ENCODE measurements around the gene RERE. TPM values are rescaled to one million over a fixed set of nuclear protein-coding genes. Genes with fewer than 3 reads are reported as not detected.

Gene RERE
- total RNA-seq, 1 donor from 2014 or later: 17.4 TPM

GRCh38 chr1:8691662-8692061 lies 125.8 kb downstream of the RERE start:
- no peak for DNase-seq (ENCODE audit: low read depth)

- DNase-seq (ENCODE audit: low read depth): no peak
These were observed 127.3 kb downstream of the RERE start for GRCh38 chr1:8690253-8690525.

- no peak for DNase-seq (ENCODE audit: low read depth)
These were observed 127.8 kb downstream of the RERE start for GRCh38 chr1:8689431-8690252.

GRCh38 chr1:8687538-8687937 lies 129.9 kb downstream of the RERE start:
- no peak for DNase-seq (ENCODE audit: low read depth)

DNA sequence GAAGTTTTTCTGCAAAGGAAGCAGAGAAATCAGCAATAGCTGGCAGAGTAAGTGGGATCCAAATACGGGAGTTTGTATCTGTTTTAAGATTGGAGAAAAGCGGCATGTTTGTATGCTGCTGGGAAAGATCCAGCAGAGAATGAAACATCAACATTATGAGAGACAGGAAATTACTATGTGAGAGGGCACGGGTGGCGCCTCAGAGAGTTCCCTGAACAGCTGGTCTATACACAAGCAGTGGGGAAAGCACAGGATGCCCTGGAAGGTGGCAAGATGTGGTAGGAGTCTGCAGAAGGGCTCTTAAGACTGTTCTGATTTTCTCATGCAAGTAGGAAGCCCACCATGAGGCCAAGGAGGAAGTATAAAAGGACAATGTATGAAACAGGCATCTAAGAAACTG lies 130.4 kb downstream of the RERE start:
- DNase-seq (ENCODE audit: low read depth): peak; percentile 64

GRCh38 chr1:8685463-8685862 lies 132.0 kb downstream of the RERE start:
- no peak for DNase-seq (ENCODE audit: low read depth)

DNA sequence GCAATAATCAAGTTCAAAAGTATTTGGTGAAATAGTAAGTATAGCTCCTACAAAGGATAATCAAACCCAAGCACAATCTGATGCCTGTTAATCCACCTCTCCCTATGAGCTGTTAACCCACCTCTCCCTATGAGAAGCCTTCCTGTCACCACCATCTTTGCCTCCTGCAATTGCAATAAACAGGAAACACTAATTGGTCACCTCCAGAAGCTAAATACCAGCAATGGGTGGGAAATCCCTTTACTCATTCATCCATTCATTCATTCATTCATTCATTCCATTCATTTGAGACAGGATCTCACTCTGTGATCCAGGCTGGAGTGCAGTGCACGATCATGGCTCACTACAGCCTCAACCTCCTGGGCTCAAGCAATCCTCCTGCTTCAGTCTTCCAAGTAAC lies 132.8 kb downstream of the RERE start:
- no peak for DNase-seq (ENCODE audit: low read depth)

GRCh38 chr1:8682573-8682972 lies 134.9 kb downstream of the RERE start:
- no peak for DNase-seq (ENCODE audit: low read depth)

GRCh38 chr1:8681911-8682310 lies 135.5 kb downstream of the RERE start:
- DNase-seq (ENCODE audit: low read depth): no peak

DNA sequence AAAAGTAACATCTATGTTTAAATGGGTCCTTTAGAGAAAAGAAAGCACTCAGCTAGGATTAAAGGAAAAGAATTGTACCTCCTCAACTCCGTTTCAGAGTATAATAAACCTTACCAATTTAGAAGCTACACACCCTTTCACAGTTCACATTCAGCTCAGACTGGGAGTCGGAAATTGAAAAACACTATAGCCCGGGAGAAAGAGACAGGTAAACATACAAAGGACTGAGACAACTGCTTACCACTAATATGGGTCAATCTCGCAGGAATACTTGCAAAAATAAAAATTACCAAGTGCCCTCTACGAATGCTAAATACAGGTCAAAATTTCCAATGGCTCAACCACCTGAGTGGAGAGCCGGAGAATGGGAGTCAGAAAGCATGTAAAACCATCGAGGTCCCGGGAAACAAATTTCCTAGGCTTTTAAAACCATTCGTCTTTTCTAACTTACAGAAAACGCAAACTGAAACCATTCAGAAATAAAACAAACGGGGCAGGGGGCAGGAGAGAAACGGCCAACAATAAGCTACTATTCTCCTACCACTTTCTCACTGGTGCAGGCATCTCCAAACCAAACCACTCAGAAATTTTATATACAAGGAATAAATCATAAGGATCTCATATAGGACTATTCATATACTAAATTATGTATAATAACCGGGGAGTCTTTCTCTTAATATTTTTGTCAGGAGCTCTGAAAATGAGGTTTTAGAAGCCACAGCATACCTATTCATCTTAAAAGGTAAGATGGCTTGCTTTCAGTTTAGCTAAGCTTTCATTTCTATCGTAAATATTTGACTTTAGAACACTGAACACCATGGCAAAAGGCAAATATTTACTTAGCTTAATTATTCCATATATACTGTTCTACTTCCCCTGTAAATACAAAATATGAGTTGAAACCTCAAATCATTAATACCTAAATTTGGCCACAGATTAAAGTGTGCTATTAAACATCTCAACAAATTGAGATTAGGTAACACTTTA lies 136.5 kb downstream of the RERE start:
- DNase-seq (ENCODE audit: low read depth): no peak

- no peak for DNase-seq (ENCODE audit: low read depth)
These were observed 137.3 kb downstream of the RERE start for GRCh38 chr1:8679929-8680663.

DNA sequence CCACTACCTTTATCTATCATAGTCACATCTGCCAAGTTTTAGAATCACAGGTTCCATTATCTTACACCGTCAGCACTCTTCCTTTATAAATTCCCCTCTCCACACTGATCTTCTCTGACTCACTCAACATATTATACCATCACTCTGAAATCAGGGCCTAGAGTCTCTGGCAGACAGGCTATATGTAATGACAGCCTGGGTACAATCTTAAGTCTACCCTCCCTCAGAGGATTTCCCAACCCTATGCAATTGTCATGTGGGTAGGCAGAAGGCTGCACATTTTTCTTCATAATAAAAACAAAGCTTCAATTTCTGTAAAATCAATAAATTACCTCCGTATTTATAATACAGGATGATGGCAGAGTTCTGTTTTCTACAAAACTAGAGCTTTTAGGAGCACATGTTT lies 138.0 kb downstream of the RERE start:
- DNase-seq (ENCODE audit: low read depth): no peak

GRCh38 chr1:8678673-8679394 lies 138.6 kb downstream of the RERE start:
- no peak for DNase-seq (ENCODE audit: low read depth)

DNA sequence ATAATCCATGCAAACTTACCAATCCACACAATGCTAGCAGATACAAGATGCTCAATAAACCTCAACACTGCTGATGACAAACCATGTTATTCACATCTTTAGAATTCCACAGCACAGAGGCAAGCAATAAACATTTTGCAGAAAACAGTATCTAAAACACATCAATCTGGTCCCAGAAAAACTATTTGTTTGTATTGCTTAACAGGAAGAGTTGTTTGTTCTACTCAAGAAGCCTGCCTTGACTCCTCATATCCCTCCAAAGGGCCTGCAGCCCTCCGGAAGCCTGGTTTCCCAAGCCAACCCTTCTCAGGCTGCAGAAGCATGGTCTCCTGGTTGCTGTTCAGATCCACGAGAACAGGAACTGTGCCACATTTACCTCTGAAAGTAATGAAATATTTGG lies 139.7 kb downstream of the RERE start:
- no peak for DNase-seq (ENCODE audit: low read depth)

- DNase-seq (ENCODE audit: low read depth): no peak
These were observed 140.6 kb downstream of the RERE start for GRCh38 chr1:8676813-8677212.

- DNase-seq (ENCODE audit: low read depth): no peak
These were observed 141.4 kb downstream of the RERE start for GRCh38 chr1:8676072-8676471.

DNA sequence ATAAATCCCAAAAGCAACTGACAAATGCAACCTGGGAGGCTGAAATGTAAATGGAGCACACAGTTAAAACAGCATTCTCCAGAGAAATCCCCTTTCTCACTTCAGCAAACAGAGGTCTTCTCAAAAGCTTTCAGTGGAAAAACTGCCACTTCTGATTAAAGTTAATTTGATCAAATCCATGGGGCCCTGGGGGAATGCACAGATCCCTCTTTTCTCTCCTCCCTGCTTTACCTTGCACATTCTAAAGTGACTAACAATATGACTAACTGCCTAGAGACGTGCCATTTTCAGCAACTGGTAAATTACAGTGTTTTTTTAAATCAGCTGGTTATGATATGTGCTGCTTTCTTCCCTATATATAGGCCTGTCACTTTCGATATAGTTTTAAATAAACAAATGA lies 142.5 kb downstream of the RERE start:
- no peak for DNase-seq (ENCODE audit: low read depth)

DNA sequence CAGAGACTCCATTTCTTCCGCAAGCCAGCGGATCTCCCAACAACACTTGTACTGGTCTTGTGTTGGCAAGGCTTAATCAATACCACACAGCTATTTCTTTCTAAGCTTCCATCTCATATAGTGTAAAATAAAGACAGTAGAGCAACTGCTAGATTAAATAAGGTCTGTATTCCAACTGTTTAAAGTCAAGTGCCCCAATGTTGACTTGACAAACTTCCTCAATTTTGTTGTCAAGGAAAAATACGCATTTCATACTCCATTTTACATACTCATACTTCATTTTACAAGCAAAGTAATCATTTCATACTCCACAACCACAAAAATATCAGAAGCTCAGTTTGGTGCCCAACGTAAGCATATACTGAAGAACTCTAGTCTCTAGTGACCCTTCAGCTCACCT lies 143.0 kb downstream of the RERE start:
- no peak for DNase-seq (ENCODE audit: low read depth)

DNA sequence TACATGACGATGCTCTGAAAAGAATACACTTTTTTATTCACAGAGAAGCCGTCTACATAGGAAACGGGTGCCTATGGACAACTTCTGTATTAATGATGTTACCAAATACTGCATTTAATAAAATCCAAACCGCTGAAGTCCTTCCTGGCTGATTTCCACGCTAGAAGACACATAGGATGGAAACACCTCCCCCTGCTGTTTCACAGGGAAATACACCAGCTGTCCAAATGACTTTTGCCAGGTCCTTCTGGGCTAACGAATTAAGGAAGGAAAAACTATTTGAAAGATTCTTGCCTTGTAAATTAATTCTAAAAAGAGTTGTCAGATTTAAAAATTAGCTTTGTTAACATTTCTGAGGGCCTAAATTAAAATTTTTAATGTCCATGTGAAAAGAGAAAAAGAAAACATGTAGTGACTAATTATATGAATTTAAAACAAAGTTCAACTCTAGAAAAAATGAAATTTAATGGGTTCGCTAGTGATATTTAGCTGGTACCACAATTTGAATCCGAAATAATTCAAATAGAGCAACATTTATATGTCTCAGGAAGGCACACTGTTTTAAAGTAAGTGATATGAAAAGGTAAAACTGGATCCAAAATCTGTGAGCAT lies 146.0 kb downstream of the RERE start:
- peak; percentile 74 for DNase-seq (ENCODE audit: low read depth)

- DNase-seq (ENCODE audit: low read depth): no peak
These were observed 147.0 kb downstream of the RERE start for GRCh38 chr1:8670371-8670818.
